K562 (cell line): ENCODE measurements around the gene KRT4. TPM values are rescaled to one million over a fixed set of nuclear protein-coding genes. Genes with fewer than 3 reads are reported as not detected.

Experiments
- ARNT ChIP-seq, 2 experiments: fragments of 450-650 bp; IDR thresholded peaks; 2 replicates each; pipeline ENCODE4 v1.6.1; 2016; ENCODE audit warnings: mild to moderate bottlenecking in 1 of 2
- CREB1 ChIP-seq, 2 experiments: sonication (generic) in 1 of 2; formaldehyde crosslinking in 1 of 2; IDR thresholded peaks; 2 replicates each; pipeline versions ENCODE4 v1.6.1 to v1.8.0; 2012 to 2022; ENCODE audit warnings: inconsistent platforms in 1 of 2, mild to moderate bottlenecking in 1 of 2, missing genetic modification reagents in 1 of 2, moderate library complexity in 1 of 2
- MAZ ChIP-seq, 2 experiments: fragments of 450-650 bp in 1 of 2; sonication (generic) in 1 of 2; formaldehyde crosslinking; IDR thresholded peaks in 1 of 2; conservative IDR thresholded peaks in 1 of 2; 2 replicates each; pipeline versions ENCODE4 v1.4.0 to v1.5.0; 2020; ENCODE audit warnings: mild to moderate bottlenecking in 1 of 2, missing genetic modification reagents in 1 of 2
- SMAD4 ChIP-seq: fragments of 250-450 bp; sonication (Bioruptor Pico); conservative IDR thresholded peaks from 2 replicates; pipeline ENCODE4 v1.8.0; 2021; ENCODE audit warnings: inconsistent platforms, mild to moderate bottlenecking, moderate library complexity
- SMARCC2 ChIP-seq: fragments of 450-650 bp; IDR thresholded peaks from 2 replicates; pipeline ENCODE4 v1.6.1; 2017; ENCODE audit warnings: antibody characterized with exemption, moderate library complexity, mild to moderate bottlenecking, low read depth
- polyA plus RNA-seq, 8 experiments: library from polyadenylated mRNA; depleted of rRNA in 4 of 8; stranded (reverse) in 5 of 8; unstranded in 3 of 8; fragments of >200 nt; fragmentation: Nextera tagmentation in 2 of 8; fragmentation: Illumina TruSeq in 1 of 8; extraction: Ambion mirVana in 2 of 8; extraction: Trizol in 1 of 8; gene quantifications; 2 replicates each; pipeline versions ENCODE4 v1.2.1 to v1.2.3, GENCODE V29; 2011 to 2014; ENCODE audit warnings: inconsistent platforms in 1 of 8, missing spikeins in 1 of 8
- total RNA-seq, 7 experiments: library from RNA; depleted of rRNA in 6 of 7; stranded (reverse); fragments of >200 nt in 6 of 7; fragmentation: Illumina TruSeq in 2 of 7; extraction: Trizol in 2 of 7; gene quantifications; 2 replicates each; pipeline versions ENCODE4 v1.2.1 to v1.2.3, GENCODE V29; 2011 to 2021; ENCODE audit warnings: low replicate concordance in 1 of 7
- TF ChIP-seq, protein P1 (sequence below): fragments of 250-450 bp; sonication (Bioruptor Pico); IDR thresholded peaks from 2 replicates; pipeline ENCODE4 v1.8.0; 2021; ENCODE audit warnings: borderline replicate concordance, mild to moderate bottlenecking, moderate library complexity; ENCODE audit not compliant: poor library complexity, severe bottlenecking
- TF ChIP-seq, protein P2 (sequence below), 2 experiments: fragments of 450-650 bp; IDR thresholded peaks; 2 replicates each; pipeline ENCODE4 v1.6.1; 2016; ENCODE audit warnings: mild to moderate bottlenecking in 2 of 2, borderline replicate concordance in 1 of 2, low read depth in 1 of 2, moderate library complexity in 1 of 2
- TF ChIP-seq, protein P3 (sequence below): sonication (generic); formaldehyde crosslinking; IDR thresholded peaks from 2 replicates; pipeline ENCODE4 v1.8.0; 2023; ENCODE audit warnings: mild to moderate bottlenecking, missing genetic modification reagents

KRT4 gene
- total and polyA plus RNA-seq, 9 of the 15 experiments (the other 6 are each of a cell fraction or from before 2014, with no cell fraction given), result not detected

DNA sequence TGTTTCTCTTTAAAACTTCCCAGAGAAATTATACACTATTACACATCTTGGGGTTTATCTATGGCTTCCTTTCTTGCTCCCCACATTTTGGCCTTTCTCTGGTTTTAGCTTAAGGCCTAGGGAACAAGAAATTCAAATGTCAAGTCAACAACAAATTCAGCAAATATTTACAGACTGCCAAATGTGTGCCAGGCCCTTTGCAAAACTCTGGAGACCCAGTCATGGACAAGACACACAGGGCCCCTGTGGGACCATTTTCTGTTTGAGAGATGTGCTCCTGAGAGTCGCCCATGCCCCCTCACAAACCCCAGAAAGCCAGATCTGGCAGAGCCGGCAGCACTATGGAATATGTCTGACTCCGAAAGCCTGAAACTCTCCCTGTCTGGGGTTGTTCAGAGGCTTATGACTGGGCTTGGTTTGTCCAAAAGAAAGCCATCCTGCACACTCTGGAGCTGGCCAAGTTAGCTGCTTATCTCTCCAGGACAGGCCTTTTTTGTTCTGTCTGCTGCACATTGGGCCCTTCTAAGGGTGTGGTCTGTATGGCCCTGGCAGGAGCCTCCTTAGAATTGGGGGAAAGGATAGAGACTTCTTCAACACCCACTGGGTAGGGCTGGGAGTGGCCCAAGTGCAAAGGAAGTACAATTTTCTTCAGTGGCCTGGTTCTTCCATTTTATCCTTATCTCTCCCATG is 16.9 kb downstream of the KRT4 start (continued):
- TF ChIP-seq, protein P1, sequence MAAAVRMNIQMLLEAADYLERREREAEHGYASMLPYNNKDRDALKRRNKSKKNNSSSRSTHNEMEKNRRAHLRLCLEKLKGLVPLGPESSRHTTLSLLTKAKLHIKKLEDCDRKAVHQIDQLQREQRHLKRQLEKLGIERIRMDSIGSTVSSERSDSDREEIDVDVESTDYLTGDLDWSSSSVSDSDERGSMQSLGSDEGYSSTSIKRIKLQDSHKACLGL (CRISPR knock-in tag), result no peak
- TF ChIP-seq, protein P2, sequence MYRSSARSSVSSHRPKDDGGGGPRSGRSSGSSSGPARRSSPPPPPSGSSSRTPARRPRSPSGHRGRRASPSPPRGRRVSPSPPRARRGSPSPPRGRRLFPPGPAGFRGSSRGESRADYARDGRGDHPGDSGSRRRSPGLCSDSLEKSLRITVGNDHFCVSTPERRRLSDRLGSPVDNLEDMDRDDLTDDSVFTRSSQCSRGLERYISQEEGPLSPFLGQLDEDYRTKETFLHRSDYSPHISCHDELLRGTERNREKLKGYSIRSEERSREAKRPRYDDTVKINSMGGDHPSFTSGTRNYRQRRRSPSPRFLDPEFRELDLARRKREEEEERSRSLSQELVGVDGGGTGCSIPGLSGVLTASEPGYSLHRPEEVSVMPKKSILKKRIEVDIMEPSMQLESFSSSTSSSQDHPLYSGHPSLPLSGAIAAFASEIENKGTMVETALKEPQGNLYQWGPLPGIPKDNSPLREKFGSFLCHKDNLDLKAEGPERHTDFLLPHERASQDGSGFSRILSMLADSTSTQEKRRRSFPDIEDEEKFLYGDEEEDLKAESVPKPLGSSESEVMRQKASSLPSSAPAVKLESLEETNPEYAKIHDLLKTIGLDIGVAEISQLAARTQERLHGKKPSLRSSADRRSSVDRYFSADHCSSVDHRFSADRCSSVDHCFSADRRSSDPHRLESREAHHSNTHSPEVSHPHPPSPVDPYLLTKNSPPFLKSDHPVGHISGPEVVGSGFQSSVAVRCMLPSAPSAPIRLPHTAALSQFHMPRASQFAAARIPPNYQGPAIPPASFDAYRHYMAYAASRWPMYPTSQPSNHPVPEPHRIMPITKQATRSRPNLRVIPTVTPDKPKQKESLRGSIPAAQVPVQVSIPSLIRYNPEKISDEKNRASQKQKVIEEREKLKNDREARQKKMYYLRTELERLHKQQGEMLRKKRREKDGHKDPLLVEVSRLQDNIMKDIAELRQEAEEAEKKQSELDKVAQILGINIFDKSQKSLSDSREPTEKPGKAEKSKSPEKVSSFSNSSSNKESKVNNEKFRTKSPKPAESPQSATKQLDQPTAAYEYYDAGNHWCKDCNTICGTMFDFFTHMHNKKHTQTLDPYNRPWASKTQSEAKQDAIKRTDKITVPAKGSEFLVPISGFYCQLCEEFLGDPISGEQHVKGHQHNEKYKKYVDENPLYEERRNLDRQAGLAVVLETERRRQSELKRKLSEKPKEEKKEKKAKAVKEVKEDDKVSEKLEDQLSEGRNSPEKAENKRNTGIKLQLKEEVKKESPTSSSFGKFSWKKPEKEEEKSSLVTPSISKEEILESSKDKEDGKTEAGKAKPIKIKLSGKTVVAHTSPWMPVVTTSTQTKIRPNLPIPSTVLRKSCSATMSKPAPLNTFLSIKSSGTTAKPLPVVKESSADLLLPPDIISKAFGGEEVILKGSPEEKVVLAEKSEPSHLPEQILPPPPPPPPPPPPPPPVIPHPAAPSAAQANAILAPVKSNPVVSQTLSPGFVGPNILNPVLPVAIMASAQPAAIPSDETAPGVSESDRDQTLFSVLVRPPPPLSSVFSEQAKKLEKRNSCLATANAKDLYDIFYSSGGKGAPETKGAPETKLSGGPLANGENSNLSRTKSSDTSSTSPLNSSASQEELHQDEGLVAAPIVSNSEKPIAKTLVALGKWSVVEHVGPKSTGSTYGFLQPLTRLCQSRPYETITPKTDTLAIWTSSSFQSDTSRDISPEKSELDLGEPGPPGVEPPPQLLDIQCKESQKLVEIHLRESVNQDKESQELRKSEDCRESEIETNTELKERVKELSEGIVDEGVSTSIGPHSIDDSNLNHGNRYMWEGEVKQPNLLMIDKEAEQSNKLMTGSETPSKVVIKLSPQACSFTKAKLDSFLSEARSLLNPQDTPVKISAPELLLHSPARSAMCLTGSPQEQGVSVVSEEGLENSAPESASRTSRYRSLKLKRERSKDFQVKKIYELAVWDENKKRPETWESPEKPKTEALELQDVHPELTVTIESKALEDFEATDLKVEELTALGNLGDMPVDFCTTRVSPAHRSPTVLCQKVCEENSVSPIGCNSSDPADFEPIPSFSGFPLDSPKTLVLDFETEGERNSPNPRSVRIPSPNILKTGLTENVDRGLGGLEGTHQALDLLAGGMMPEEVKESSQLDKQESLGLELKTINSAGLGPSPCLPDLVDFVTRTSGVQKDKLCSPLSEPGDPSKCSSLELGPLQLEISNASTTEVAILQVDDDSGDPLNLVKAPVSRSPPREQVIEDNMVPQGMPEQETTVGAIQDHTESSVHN (IDR thresholded peaks at IDR 0.05; ENCODE audit: borderline replicate concordance in 1 of 2, low read depth in 1 of 2), result no peak
- TF ChIP-seq CREB1 (IDR thresholded peaks at IDR 0.05) (no peak), CREB1 (CRISPR knock-in tag; IDR thresholded peaks at IDR 0.05) (no peak), SMAD4 (CRISPR knock-in tag) (peak; percentile 89), MAZ (CRISPR knock-in tag; conservative IDR thresholded peaks at IDR 0.05 in 1 of 2, IDR thresholded peaks at IDR 0.05 in 1 of 2) (peak in 1 of 2 experiments; percentile 47; a peak in 2 of 4 replicates), ARNT (IDR thresholded peaks at IDR 0.05) (peak in 1 of 2 experiments; percentile 80; a peak in 1 of 4 replicates), SMARCC2 (peak; percentile 55; the same call in 1 of the 2 replicates)
- TF ChIP-seq, protein P3, sequence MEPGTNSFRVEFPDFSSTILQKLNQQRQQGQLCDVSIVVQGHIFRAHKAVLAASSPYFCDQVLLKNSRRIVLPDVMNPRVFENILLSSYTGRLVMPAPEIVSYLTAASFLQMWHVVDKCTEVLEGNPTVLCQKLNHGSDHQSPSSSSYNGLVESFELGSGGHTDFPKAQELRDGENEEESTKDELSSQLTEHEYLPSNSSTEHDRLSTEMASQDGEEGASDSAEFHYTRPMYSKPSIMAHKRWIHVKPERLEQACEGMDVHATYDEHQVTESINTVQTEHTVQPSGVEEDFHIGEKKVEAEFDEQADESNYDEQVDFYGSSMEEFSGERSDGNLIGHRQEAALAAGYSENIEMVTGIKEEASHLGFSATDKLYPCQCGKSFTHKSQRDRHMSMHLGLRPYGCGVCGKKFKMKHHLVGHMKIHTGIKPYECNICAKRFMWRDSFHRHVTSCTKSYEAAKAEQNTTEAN (CRISPR knock-in tag), result no peak; the same call in 1 of the 2 replicates
